Breast epithelium (tissue), 3 donors: ENCODE results near the gene NDUFAF2.

Experiments
- POLR2A ChIP-seq: fragments of 450-650 bp; IDR thresholded peaks from one replicate; pipeline ENCODE4 v1.6.1; 2016; ENCODE audit warnings: antibody characterized with exemption, mild to moderate bottlenecking, moderate library complexity
- POLR2AphosphoS5 ChIP-seq, 3 donors: sonication (generic); formaldehyde crosslinking; IDR thresholded peaks; one replicate each; pipeline ENCODE4 v1.6.1; 2017; ENCODE audit warnings: antibody characterized with exemption in 3 of 3
- TF ChIP-seq, protein P1 (sequence below), 3 donors: fragments of 450-650 bp; IDR thresholded peaks; one replicate each; pipeline ENCODE4 v1.5.1; 2016 to 2017; ENCODE audit warnings: antibody characterized with exemption in 3 of 3, mild to moderate bottlenecking in 3 of 3, moderate library complexity in 3 of 3

- TF ChIP-seq, protein P1, sequence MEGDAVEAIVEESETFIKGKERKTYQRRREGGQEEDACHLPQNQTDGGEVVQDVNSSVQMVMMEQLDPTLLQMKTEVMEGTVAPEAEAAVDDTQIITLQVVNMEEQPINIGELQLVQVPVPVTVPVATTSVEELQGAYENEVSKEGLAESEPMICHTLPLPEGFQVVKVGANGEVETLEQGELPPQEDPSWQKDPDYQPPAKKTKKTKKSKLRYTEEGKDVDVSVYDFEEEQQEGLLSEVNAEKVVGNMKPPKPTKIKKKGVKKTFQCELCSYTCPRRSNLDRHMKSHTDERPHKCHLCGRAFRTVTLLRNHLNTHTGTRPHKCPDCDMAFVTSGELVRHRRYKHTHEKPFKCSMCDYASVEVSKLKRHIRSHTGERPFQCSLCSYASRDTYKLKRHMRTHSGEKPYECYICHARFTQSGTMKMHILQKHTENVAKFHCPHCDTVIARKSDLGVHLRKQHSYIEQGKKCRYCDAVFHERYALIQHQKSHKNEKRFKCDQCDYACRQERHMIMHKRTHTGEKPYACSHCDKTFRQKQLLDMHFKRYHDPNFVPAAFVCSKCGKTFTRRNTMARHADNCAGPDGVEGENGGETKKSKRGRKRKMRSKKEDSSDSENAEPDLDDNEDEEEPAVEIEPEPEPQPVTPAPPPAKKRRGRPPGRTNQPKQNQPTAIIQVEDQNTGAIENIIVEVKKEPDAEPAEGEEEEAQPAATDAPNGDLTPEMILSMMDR (IDR thresholded peaks at IDR 0.05) = no peak
- TF ChIP-seq POLR2A = no peak
- no peak for TF ChIP-seq POLR2AphosphoS5 (IDR thresholded peaks at IDR 0.05)
These were observed 52.7 kb downstream of the NDUFAF2 start for GRCh38 chr5:60997721-60998120.
